ENCODE results near the gene TEX36.

- no peak for TF ChIP-seq CTCF (conservative IDR thresholded peaks at IDR 0.05 in 1 of 2, IDR thresholded peaks at IDR 0.05 in 1 of 2; ENCODE audit: low read depth in 1 of 2, low read length in 2 of 2)
- TF ChIP-seq EZH2 (IDR thresholded peaks at IDR 0.05; ENCODE audit: low read length, missing control alignments): no peak
Measured at GRCh38 chr10:125608474-125608873, 74.5 kb downstream of the TEX36 start.
